RKO (cell line): ENCODE measurements around the gene PFAS.

ENCODE experiments used
- DNase-seq: peaks from one replicate; pipeline ENCODE4 v3.0.0-alpha.2; 2016; ENCODE audit warnings: low spot score

Gene PFAS

DNA sequence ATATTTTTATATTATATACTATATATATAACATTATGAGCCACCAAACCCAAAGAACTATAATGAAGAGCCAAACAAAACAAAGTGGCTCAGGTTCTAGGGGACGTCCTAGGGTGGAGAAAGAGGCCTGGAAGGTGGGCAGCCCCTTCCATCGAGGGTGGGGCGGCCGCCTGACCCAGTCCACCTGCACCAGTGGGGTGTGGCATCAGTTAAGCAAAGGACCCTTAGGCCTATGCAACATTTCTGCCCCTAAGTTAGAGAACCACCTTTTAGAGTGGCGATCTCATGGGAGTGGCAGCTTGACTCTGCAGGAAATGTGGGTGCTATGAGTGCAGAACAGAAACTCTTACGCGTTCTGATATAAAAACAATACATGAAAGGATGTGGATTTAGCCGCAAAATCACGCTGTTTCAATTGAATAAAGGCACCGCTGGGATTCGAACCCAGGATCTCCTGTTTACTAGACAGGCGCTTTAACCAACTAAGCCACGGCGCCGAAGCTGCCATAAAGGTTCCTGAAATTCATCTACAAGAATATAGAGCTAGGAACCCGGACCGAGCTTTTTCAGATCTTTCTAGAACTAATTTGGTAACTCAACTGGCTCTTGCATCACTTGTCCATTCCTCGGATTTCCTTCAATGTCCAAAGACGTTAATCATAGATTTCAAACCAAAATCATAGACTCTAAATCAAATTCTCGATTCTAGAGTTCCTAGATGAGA, 23.1 kb upstream of the PFAS start:
- peak; percentile 90 for DNase-seq

DNA sequence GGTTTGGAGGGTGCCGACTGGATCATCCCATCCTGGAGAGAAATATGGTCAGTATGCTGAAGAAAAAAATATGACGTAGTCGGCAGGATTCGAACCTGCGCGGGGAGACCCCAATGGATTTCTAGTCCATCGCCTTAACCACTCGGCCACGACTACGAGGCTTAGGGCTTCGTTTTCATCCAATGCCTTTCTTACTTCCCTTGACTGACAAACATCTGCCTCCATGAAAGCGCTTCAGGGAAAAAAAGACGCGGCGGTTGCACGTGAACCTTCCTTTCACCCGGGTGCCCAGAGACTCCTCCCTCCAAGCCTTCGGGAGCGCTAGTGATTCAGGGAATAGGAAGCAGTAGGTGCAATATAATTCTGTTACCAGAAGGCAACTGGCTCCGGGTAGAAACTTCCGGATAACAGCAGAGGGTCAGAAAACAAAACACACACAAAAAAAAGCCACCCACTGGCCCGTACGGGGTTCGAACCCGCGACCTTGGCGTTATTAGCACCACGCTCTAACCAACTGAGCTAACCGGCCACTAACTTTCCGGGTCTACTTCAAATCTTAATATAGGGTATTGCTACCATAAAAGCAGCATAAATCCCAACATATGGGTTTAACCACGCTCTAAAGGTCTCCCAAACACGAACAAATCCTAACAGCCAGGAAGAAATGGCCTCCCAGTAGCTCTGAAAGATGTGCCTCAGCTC, 22.4 kb upstream of the PFAS start:
- peak; percentile 93 for DNase-seq

DNA sequence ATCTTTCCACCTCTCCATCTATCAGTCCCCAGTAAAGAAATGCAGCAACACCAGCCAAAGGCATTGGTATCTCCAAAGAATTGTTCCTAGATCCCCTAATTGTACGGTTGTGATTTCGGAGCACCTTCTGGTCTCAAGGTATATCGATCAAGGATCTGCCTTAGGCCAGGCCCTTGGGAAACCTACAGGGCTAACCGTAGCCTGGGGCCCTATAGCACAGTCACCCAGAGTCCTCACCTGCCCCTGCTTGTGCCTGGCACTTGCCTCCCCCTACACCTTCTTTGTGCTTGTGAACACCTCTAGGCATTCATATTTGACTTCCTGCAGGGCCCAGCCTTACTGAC, 21.9 kb upstream of the PFAS start:
- DNase-seq: no peak

DNA sequence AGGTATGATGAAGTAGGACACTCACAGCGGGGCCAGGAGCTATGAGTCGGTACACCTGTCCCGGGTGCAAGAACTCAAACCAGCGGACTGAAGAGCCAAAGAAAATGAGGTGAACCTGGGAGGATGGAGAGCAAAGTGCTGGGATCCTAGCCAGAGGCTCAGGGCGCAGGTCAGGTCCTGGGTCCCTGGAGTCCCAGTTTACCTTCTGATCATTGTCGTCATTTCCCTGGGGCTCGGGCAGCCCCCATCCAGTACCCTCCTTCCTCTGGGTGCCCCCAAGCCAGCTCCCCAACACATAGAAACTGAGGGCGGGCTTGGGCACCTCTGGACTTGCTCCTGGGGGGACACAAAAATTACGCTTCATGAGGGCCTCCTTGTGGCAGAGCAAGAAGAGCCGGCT, 17.4 kb upstream of the PFAS start:
- no peak for DNase-seq

DNA sequence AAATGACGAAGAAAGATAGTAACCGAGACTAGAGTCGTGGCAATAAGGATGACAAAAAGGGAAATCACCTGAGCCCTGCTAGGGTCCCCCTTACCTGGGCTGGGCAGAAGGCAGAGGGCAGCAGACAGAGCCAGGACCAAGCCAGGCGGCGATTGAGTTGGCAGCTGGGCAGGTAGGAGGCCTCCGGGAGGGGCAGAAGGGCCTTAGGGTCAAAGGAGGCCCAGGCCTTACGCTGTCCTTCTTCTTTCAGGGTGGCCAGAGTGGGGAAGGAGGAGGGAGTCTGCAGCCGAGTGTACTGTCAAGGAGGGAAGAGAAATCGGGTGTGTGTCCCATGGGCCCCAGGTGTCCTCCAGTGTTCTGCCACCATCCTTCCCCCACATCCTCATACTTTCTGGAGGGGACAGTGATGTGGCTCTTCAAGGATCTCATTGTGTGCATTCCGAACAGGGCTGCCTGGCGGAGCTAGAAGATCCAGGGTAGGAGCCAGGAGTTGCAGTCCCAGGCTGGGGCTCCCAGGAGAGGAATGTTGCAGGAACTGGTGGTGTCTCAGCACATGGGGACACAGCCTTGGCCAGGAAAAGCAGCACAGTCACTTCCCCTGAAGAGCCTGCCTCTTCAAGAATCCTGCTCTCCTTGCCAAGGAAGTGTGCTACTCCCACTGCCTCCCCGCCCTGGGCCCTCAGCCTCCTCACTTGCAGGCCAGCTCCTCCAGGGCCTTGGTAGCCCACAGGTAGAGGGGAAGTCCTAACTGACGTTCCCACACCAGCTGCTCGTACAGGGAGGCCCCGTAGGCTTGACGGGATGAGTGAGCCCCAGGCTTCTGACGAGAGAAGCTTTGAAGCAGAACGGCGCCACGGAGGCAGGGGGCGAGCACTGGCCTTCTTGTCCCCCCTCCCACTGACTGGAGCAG, 14.5 kb upstream of the PFAS start:
- DNase-seq: no peak

DNA sequence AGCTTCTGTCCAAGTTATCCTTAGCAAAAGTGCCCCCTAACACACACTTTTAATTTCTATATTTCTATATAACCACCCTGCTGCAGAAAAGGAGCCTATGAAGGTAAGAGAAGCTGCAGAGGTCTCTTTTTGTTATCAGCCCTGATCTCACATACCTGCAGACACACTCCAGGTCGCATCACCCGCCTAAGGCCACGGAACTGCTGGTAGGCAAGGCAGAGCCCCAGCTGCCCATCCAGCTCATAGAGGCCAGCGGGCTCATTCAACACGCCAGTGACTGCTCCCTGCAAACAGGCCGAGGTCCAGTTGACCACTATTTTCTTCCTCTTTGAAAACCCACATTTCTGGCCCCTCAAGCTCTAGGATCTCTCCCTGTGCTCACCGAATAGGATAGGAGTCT, 13.4 kb upstream of the PFAS start:
- no peak for DNase-seq

DNA sequence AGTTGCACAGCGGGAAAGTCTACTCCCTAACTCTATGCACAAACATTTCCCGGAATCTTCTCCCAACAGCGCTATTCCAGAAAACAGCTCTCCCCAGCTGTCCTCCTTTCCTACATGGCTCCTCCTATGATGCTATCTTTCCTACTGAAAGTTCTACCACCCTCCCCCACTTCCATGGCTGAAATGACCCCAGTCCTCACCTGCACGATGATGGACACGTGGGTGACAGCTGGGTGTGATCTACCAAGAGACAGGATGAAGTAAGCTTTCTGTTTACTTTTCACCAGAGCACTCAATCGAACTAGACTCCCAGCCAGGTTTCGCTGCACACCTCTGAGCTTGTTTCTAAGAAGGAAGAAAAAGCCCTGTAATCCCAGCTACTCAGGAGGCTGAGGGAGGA, 11.9 kb upstream of the PFAS start:
- no peak for DNase-seq

DNA sequence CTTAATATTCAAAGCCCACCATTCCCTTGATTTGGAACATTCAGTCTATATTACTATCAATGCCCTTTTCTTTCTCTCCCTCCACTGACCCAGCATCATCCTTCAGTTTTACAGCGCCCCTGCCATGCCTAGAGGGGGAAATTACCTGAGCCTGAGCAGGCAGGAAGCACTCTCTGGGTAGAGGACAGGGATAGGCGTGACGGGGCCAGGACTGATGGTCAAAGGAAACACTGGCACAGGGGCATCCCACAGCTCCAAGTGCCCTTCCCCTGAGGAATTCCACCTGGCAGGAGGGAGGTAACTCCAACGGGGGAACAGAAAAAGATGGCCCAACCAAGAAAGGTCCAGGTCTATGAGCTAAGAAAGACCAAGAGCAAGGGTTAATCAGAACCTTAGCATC, 11.2 kb upstream of the PFAS start:
- DNase-seq: no peak

DNA sequence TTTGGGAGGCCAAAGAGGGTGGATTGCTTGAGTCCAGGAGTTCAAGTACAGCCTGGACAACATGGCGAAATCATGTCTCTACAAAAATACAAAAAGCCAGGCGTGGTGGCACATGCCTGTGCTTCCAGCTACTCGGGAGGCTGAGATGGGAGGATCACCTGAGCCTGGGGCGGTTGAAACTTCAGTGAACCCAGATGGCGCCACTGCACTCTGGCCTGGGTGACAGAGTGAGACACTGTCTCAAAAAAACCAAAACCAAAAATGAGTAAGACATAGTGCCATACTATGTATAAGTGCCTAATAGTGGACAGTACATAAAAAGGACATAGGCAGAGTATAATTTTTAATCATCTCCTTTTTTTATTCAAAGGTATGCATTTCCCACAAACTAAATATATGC, 5.3 kb upstream of the PFAS start:
- DNase-seq: no peak

DNA sequence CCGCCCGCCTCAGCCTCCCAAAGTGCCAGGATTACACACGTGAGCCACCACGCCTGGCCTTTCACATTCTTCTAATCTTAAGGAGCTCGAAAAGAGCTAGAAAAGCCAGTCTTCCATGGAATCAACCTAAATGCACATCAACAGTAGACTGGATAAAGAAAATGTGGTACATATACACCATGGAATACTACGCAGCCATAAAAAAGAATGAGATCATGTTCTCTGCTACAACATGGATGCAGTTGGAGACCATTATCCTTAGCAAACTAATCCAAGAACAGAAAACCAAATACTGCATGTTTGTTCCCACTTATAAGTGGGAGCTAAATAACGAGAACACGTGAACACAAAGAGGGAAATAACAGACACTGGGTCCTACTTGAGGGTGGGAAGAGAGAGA, 4.3 kb upstream of the PFAS start:
- no peak for DNase-seq

DNA sequence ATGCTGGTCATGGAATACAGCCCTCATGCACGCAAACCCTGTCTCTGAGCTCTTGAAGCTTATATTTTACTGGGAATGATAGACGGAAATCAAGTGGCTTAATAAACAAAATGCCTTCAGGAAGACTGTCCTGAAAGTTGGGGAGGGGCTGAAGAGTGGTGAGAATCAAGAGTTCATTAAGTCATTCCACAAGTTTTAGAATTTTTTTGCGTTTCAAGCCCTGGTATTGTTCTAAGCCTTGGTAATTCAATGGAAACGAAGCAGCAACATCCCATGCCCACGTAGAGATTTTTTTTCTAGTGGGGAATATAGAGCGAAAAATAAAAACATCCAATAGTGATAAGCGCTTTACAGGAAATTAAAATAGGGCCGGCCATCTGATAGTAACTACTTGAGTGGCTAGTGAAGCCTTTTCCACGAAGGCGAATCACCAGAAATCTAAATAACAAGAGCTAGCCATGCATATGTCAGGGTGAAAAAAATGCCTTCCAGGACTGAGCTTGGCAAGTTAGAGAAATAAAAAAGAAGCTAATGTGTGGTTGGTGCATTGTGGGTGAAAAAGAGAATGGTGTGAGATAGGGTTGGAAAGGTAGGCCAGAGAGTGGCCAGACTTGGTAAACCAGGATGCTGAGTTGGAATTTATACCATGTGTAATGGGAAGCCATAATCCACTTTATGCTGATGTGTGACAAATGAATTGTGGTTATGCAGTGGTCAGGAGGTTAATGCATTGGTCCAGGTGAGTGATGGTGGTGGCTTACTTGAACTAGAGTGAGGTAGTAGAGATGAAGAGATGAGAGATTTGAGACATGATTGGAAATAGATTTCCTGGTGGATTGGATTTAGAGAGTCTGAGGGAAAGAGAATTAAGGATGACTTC, 772 bp downstream of the PFAS start:
- peak; percentile 49 for DNase-seq

DNA sequence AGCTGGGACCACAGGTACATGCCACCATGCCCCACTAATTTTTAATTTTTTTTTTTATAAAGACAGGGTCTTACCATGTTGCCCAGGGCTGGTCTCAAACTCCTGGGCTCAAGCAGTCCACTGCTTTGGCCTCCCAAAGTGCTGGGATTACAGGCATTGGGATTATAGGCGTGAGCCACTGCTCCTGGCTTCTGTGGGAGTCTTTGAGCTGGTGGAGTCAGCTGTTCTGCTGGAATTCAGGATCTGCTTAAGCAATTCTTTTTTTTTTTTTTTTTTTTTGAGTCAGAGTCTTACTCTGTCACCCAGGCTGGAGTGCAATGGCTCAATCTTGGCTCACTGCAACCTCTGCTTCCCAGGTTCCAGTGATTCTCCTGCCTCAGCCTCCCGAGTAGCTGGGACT, 2.3 kb downstream of the PFAS start:
- peak; percentile 32 for DNase-seq

DNA sequence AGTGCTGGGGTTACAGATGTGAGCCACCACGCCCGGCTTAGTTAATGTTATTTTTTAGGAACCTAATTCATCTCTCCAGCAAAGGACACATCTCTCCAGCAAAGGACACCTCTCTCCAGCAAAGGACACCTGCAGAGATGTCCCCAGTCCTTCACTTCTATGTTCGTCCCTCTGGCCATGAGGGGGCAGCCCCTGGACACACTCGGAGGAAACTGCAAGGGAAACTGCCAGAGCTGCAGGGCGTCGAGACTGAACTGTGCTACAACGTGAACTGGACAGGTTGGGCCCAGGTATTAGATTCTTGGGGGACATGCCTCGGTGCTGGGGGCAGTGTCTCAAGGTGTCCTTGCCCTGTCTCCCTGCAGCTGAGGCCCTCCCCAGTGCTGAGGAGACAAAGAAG, 4.7 kb downstream of the PFAS start:
- no peak for DNase-seq

DNA sequence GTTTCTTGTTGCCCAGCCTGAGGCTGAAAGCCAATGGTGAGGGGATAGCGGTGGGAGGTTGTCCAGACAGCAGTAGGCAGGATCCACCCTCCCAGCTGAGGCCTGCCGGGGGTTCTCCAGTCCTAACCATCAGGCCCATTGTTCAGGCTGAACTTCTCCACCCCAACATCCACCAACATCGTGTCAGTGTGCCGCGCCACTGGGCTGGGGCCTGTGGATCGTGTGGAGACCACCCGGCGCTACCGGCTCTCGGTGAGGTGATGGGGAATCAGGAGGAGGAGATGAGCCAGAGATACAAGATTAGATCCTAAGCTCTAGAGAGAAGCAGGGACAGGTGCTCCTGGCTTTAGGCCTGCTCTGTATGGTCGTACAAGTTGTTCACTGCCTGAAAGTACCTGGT, 5.8 kb downstream of the PFAS start:
- DNase-seq: no peak

DNA sequence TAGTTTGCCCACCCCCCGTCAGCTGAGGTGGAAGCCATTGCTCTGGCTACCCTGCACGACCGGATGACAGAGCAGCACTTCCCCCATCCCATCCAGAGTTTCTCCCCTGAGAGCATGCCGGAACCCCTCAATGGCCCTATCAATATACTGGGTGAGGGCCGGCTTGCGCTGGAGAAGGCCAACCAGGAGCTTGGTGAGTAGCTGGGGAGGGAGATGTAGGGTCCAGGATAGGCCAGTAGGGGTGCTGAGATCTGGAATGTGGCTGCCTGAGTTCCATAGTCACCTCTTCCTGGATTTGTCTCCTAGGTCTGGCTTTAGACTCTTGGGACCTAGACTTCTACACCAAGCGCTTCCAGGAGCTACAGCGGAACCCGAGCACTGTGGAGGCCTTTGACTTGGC, 6.4 kb downstream of the PFAS start:
- peak; percentile 27 for DNase-seq

DNA sequence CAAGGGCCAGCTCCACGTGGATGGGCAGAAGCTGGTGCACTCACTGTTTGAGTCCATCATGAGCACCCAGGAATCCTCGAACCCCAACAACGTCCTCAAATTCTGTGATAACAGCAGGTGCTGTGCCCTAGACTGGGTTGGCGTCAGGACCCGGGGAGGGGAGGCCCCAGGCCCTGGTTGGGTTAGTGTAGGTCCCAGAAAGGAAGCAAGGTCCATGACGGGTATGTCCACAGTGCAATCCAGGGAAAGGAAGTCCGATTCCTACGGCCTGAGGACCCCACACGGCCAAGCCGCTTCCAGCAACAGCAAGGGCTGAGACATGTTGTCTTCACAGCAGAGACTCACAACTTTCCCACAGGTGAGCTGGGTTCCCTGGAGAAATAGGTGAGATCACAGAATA, 7.2 kb downstream of the PFAS start:
- no peak for DNase-seq

DNA sequence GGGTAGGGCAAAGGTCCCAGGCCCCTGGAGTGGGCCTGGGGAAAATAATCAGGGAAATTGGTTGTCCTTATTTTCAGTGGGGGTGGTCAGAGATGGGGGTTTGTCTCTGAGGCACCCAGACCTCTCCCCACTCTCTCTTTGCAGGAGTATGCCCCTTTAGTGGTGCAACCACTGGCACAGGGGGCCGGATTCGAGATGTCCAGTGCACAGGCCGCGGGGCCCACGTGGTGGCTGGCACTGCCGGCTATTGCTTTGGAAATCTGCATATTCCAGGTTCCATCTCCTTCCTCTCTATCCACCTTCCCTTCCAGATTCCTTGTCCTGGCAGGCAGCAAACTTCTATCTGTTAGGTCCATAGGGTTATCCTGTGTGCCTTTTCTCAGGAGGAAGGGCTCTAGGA, 7.6 kb downstream of the PFAS start:
- DNase-seq: no peak

DNA sequence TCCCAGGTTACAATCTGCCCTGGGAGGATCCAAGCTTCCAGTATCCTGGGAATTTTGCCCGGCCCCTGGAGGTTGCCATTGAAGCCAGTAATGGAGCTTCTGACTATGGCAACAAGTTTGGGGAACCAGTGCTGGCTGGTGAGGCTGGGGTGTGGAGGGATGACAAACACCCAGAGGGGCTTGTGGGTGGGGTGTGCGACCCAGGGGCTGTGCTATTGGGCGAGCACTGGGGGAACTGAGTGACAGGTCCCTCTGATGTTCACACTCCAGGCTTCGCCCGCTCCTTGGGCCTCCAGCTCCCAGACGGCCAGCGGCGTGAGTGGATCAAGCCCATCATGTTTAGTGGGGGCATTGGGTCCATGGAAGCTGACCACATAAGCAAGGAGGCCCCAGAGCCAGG, 8.7 kb downstream of the PFAS start:
- no peak for DNase-seq

DNA sequence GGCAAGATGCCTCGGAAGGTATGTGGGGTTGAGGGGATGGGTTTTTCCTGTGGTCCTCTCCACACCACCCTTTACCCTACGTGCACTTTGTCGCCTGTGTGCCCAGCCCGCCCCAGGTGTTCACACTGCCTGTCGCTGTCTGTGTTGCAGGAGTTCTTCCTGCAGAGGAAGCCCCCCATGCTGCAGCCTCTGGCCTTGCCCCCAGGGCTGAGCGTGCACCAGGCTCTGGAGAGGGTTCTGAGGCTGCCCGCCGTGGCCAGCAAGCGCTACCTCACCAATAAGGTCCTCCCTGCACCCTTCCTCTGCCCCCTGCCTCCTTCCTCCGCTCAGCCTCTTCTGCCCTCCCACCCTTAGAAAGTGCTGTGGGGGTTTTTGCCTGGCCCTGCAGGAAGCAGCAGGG, 15.2 kb downstream of the PFAS start:
- no peak for DNase-seq

DNA sequence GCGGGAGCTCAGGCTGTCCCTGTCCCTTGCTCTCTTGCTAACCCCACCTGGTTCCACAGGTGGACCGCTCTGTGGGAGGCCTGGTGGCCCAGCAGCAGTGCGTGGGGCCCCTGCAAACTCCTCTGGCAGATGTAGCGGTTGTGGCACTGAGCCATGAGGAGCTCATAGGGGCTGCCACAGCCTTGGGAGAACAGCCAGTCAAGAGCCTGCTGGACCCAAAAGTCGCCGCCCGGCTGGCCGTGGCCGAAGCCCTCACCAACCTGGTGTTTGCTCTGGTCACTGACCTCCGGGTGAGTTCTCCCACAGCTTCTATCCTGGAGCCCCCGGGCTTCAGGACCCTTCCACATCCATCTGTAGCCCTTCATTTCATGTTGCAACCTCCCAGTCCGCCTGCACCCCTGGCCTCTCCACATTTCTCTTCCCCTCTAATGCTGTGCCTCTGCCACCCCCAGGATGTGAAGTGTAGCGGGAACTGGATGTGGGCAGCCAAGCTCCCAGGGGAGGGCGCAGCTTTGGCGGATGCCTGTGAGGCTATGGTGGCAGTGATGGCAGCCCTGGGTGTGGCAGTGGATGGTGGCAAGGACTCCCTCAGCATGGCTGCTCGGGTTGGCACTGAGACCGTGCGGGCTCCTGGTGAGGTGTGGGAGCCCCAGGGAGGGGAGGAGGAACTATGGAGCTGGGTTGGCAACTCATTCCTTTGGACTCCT, 15.9 kb downstream of the PFAS start:
- DNase-seq: no peak
